ES-I3 (cell line): ENCODE results near the gene ARPC4.
A peak's percentile ranks its signal among the peaks of the same experiment; 100 is the strongest.
"Not testable (repeated sequence)": the region's sequence is repeated elsewhere in the genome, so short reads cannot be mapped to it uniquely, and the experiment has no call there.

Source experiments
- H3K36me3 ChIP-seq: 2 replicates; pipeline ENCODE4 v1.6.1; 2013; ENCODE audit warnings: mild to moderate bottlenecking, low read length, control low read depth, moderate library complexity; ENCODE audit not compliant: insufficient read depth
- H3K4me1 ChIP-seq: 2 replicates; pipeline ENCODE4 v1.6.1; 2013; ENCODE audit warnings: mild to moderate bottlenecking, control low read depth, low read length; ENCODE audit not compliant: insufficient read depth
- H3K9ac ChIP-seq: 2 replicates; pipeline ENCODE4 v1.6.1; 2013; ENCODE audit warnings: low read depth, mild to moderate bottlenecking, low read length, moderate library complexity
- H3K9me3 ChIP-seq: 2 replicates; pipeline ENCODE4 v1.6.1; 2013; ENCODE audit warnings: mild to moderate bottlenecking, low read length, moderate library complexity; ENCODE audit not compliant: control insufficient read depth, insufficient read depth

Gene ARPC4

DNA sequence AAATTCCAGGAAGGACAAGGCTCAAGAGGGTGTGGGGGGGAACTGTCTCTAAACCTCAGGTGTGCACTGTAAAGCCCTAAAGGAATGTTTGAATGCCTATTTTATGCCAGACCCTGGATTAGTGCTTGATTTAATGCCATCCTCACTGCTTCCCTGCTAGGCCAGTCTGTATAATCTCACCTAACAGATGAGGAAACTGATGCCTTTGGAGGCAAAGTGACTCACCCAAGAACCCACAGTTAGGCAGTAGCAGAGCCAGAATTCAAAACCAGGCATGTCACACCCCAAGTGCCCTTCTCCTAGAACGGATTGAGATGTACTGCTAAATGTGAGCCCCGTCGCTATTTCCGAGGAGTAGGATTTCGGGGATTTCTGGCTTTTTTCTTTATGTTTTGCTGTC, 31.0 kb upstream of the ARPC4 start:
- Histone ChIP-seq H3K9ac (no peak overlapping the region), H3K9me3 (no peaks in the 10 kb centered on the region), H3K36me3 (0 out of 2 replicates have a peak, but pooled peaks cover 3% of the 10 kb centered on the region)

DNA sequence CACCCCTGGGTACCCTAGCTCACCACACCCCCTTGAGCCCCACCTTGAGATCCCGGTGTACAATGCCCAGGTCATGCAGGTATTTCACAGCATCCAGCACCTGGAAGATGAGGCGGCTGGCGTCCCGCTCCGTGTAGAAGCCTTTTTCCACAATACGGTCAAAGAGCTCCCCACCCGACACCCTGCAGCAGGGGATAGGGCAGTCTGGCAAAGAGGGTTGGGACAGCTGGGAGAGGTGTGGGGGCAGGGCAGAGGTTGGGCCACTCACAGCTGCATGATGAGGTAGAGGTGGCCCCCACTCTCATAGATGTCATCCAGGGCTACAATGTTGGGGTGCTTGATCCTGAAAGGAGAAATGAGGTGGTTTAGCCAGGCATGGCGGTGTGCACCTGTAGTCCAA, 30.0 kb upstream of the ARPC4 start:
- H3K9ac ChIP-seq, result no peak overlapping the region
- H3K4me1 ChIP-seq, result peaks cover 4% of the 10 kb centered on the region
- H3K36me3 ChIP-seq, result 0 out of 2 replicates have a peak, but pooled peaks cover 3% of the 10 kb centered on the region
- no peaks in the 10 kb centered on the region for H3K9me3 ChIP-seq

More for the DNA sequence above, 31.0 kb upstream of the ARPC4 start:
- H3K4me1 ChIP-seq, result peaks cover 4% of the 10 kb centered on the region

DNA sequence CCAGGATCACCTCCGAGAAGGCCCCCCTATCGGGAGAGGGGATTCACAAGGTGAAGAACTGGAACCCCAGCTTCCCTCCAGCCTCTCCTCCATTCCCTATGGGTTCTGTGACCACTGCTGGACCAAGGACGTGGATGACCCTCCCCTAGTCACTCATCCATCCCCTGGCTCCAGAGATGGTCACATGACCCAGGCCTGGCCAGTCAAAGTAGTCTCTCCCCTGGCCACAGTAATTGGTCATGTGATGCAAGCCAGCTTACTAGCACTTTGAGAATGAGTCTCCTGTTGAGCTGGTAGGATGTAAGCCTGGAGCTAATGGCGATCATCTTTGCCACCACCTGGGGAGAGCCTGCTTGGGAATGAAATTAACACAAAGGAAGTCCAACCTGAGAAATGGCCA, 27.0 kb upstream of the ARPC4 start:
- H3K36me3 ChIP-seq, result no peaks in the 10 kb centered on the region

DNA sequence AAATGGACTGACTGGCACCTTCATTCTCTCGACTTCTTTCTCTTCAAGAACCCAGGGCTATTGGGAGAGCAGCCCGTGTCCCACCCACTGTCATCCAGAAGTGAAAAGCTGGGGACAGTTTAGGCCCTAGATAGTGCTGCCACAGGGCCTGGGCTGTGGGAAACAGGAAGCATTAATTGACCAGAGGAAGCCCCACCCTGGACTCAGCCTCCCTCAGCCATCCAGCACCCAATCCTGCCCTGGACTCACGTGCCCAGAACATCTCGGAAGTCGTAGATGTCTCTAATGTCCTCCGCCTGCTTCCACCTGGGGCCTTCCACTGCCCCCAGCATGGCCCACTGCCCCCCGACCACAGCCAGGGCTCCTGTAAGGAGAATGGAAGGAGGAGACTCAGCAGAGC, 25.5 kb upstream of the ARPC4 start:
- Histone ChIP-seq H3K9me3 (no peaks in the 10 kb centered on the region), H3K4me1 (peaks cover 4% of the 10 kb centered on the region), H3K9ac (no peak overlapping the region), H3K36me3 (no peaks in the 10 kb centered on the region)

More for the DNA sequence above, 27.0 kb upstream of the ARPC4 start:
- Histone ChIP-seq H3K4me1 (peaks cover 4% of the 10 kb centered on the region), H3K9ac (no peak overlapping the region), H3K9me3 (no peaks in the 10 kb centered on the region)

DNA sequence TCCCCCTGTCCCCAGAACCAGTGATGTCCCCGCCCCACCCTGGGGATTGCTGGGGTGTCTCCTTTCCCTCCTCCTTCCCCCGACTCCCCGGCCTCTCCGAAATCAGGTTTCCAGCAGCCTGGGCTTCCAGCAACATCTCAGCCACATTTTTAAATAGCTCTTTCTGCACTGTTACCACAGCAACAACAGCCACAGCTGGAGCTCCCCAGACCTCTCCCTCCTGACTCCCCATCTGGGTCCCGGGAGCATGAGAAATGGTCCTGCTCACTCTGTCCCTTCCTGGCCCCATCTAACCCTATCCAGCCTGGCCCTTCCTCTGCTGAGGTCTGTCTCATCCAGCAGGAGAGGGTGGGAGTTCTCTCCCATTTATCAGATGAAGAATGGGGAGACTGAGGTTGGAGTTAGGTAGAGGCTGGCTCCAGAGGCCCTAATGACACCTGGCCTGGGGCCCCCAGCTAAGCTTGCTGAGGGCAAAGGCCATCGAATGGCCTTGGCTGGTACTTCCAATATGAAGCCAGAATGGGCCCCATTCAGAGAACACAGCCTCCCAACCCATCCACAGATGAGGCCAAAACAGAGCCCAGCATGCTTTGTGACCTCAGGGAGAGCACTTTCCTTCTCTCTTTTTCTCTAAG, 24.6 kb upstream of the ARPC4 start:
- no peaks in the 10 kb centered on the region for H3K9me3 ChIP-seq
- H3K36me3 ChIP-seq, result no peaks in the 10 kb centered on the region
- no peak overlapping the region for H3K9ac ChIP-seq
- peaks cover 4% of the 10 kb centered on the region for H3K4me1 ChIP-seq

DNA sequence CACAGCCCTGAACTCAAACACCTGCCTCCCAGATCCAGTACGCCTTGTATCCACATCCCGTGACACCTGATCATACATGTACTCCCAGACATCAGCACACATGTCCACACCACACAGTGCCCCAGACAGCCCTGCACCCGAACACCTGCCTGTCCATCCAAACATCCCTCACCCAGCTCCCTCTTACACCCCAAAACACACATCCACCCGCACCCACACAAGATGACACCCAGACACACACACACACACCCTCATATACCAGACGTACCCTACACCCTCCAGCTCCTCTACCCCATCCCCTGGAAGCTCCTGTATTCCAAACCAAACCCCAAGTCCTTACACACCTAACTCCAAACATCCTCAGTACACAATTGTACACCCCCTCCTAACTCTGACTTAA, 23.9 kb upstream of the ARPC4 start:
- Histone ChIP-seq H3K4me1 (peaks cover 4% of the 10 kb centered on the region), H3K36me3 (no peaks in the 10 kb centered on the region), H3K9ac (peak overlapping the region; percentile 59; the same call in 1 of the 2 replicates), H3K9me3 (no peaks in the 10 kb centered on the region)

DNA sequence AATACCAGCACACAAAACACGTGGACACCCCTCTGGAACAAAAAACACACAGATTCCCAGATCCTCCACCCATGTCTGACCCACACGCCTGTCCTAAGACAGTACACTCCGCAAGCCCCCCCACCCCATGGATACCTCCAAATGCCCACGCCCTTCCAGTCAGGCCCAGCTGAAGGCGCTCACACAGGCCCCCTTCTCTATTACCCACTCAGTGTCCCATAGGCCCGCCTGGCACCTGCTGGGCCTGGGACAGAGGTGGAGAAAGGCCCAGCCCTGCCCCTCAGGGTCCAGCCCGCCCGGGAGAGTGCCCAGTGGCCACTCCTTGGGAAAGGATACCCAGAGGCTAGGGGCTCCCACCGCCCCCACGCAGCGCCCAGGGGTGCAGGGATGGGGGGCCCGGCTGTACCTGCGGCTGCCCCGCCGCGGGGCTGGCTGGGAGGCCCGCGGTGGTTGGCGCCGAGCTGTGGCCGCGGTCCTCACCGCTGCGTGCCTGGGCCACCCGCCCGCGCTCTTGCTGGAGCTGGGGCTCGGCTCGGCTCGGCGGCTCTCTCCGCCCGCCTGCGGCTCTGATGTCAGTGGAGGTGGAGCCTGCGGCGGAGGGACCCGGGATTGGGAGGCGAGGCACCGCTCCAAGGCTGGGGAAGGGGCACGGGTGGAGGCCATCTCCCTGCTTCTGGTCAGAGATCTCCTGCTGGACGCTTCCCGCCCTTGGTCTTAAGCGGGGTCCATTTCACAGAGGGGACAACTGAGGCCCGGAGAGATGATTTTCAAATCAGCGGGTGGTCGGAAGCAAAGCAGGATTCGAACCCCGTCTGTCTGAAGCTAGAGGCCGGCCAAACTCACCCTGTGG, 23.2 kb upstream of the ARPC4 start, which contains the start of gene CAMK1:
Gene CAMK1 (minus strand): TSS at position 522 of the 850 bp plus-strand sequence. CDS start 2,198 bp downstream, outside the sequence.
- Histone ChIP-seq H3K4me1 (peaks cover 4% of the 10 kb centered on the region), H3K9me3 (no peaks in the 10 kb centered on the region), H3K36me3 (no peaks in the 10 kb centered on the region), H3K9ac (peak within 1 kb of the TSS; percentile 59; the same call in 1 of the 2 replicates)

DNA sequence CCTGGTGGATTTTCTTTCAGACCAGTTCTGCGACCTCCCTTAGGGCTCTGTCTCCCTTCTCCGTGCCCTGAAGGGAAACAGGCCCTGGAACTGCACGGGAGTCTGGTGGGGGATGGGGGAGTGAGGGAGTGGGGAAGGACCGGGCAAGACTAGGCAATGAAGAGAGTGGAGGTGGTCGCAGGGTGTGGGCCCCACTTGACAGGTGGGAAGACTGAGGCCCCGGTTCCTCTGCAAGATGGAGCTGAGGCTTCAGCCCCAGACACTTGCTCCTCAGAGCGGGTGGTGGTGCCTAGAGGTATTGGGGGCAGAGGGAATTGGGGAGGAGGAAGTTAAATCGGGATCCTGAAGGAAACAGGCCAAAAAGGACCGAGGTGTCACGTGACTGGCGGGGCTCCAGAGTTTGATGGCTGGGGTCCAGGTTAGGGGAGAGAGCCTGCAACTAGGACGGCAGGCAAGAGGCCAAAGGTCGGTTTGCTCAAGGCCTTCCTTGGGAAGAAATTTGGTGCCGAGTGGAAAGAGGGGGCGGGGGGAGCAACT, 22.5 kb upstream of the ARPC4 start:
- Histone ChIP-seq H3K9ac (peak overlapping the region; percentile 59; the same call in 1 of the 2 replicates), H3K36me3 (no peaks in the 10 kb centered on the region), H3K9me3 (no peaks in the 10 kb centered on the region), H3K4me1 (peaks cover 4% of the 10 kb centered on the region)

DNA sequence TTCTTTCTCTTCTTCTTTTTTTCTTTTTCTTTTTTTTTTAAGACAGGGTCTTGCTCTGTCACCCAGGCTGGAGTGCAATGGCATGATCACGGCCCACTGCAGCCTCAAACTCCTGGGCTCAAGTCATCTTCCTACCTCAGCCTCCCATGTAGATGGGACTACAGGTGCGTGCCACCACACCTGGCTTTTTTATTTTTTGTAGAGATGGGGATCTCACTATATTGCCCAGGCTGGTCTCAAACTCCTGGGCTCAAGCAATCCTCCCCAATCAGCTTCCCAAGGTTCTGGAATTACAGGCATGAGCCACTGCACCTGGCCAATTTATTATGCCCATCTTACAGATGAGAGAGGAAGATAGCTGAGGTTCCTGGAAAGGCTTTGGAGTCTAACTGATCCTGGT, 21.9 kb upstream of the ARPC4 start:
- H3K9me3 ChIP-seq, H3K36me3 ChIP-seq, H3K9ac ChIP-seq, H3K4me1 ChIP-seq: not testable (repeated sequence)

DNA sequence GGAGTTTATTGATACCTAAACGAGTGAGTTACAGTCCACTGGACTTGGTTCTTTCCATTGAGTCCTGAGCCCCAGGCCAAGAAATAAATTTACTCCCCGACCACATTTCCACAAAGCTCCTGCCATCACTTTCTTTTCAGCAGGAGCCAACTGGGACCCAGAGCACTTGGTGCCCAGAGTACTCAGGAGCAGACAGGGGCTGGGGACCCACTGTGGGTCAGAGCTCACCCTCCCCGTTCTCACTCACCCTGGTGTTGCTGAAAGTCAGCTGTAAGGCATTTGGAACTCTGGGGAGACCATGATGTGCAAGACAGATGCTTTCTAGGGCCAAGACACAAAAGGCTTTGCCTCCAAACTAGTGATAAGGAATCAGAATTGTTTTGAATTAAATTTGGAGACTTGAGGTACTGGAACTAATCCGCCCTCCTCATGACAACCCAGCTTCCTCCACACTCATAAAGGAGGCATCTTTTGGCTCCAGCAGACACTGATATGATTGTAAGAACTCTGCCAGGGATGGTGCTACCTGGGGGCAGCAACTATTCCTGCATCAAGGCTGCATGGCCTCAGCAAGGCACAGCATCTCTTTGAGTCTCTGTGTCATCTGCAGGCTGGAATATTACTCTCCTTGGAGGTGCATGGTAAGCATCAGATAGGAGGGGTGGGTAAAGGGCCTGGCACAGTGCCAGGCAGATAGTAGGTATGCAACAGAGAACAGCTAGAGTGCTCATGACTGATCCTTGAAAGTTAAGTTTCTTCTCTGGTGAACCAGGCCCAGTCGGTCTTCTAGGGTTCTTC, 15.8 kb upstream of the ARPC4 start:
- no peaks in the 10 kb centered on the region for H3K9me3 ChIP-seq
- H3K9ac ChIP-seq, result no peak overlapping the region
- H3K4me1 ChIP-seq, result no peaks in the 10 kb centered on the region
- H3K36me3 ChIP-seq, result no peaks in the 10 kb centered on the region; the same call in 1 of the 2 replicates

DNA sequence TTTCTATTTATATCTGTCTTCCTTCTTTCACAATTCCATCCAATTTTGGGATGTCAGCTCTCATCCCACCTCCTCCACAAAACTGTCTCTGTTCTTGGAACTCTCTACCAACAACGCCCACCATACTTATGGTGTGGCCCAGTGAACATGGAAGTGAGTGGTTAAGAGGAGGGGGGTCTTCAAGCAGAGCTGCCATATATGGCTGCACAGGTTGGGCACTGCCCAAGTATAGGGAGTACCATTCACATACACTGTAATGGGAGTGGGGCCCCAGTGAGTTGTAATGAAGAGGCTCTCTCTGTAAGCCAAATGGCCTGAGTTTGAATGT, 15.2 kb upstream of the ARPC4 start:
- H3K9me3 ChIP-seq, result no peaks in the 10 kb centered on the region
- no peaks in the 10 kb centered on the region for H3K4me1 ChIP-seq
- H3K36me3 ChIP-seq, result no peaks in the 10 kb centered on the region; the same call in 1 of the 2 replicates
- H3K9ac ChIP-seq, result no peak overlapping the region

DNA sequence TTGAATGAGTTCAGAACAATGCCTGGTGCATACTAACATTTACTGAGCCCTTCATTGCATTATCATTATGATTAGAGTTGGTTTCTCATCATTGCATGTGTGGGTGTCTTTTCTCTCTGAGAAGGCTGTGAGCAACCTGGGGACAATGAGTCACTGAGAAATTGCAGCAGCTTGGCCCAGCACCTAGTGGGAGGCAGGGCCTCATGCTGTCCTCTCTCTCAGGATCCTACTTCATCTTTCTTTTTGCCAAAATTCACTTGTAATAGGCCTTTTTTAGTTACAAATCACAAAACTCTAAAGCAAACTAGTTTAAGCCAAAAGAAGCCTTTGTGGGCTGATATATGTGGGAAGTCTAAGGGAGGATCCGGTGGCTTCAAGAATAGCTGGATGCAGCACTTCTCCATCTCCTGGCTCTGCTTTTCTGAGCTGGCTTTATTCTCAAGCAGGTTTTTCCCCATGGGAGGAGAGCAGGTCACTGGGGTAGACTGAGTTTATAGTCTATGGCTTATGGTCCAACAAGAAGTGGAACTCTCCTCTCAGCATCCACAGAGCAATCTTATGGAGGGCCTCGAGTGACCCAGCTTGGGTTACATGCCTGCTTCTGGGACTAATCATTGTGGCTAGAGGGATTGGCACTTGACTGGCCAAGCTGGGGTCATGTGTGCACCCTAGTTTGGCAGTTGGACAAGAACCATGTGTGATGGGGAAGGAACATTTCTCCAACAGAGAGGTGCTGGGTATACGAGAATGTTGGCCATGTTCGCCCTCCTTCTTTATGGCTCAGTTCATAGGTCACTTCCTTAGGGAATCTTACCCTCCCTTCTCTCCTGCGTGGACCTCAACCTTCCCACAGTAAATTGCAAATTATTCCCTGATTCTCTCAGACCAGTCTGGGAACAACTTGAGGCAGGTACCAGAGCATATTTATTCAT, 14.5 kb upstream of the ARPC4 start:
- Histone ChIP-seq H3K4me1 (no peaks in the 10 kb centered on the region), H3K9me3 (no peaks in the 10 kb centered on the region), H3K36me3 (no peaks in the 10 kb centered on the region; the same call in 1 of the 2 replicates), H3K9ac (no peak overlapping the region)

DNA sequence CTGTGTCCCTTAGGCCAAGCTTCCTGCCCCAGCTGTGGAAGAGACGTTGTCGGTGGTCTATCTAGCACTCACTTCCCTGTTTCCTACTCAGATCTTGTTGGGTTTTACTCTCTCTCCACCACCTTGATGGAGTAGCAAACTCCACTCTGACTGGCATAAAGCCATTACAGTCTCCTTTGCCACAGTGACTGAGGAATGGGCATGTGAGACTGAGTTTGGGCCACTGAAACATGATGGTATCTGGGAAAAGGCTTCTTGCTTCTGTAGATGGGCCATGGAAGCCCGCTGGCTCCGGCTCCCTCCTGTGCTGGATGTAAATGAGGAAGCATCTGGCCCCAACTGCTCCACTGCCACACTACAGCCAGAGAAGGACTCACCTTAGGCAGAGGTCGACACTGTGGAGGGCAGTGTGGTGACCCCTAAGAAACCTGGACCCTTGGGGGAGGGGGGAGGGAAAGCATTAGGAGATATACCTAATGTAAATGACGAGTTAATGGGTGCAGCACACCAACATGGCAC, 13.7 kb upstream of the ARPC4 start:
- Histone ChIP-seq H3K9ac (no peak overlapping the region), H3K36me3 (no peaks in the 10 kb centered on the region; the same call in 1 of the 2 replicates), H3K9me3 (no peaks in the 10 kb centered on the region), H3K4me1 (no peaks in the 10 kb centered on the region)
